Measurements from ENCODE around the gene CYREN. TPM values are rescaled to one million over a fixed set of nuclear protein-coding genes. Genes with fewer than 3 reads are reported as not detected.

The CYREN gene
- total RNA-seq, 2 experiments from 2014 or later = 14.0 to 15.8 TPM

GRCh38 chr7:135205850-135206249 lies 35.3 kb upstream of the CYREN start:
- H3K36me3 ChIP-seq (ENCODE audit: insufficient read depth, low read length) = peaks cover 32% of the 10 kb centered on the region
- Mint-ChIP-seq H3K9me3 (no peaks in the 10 kb centered on the region), H3K4me3 (no peak overlapping the region), H3K4me1 (ENCODE audit: low read depth) (peaks cover 65% of the 10 kb centered on the region), H3K27me3 (no peaks in the 10 kb centered on the region), H3K27ac (no peak overlapping the region), H3K36me3 (ENCODE audit: low read depth) (peaks cover 66% of the 10 kb centered on the region)
- peaks cover 29% of the 10 kb centered on the region for H3K4me1 ChIP-seq (ENCODE audit: insufficient read depth, low read length)
- TF ChIP-seq CTCF (IDR thresholded peaks at IDR 0.05) = no peak
- H3K27ac ChIP-seq (ENCODE audit: low read depth in 1 of 2, low read length in 2 of 2) = no peak overlapping the region
- intact Hi-C loops (cut with DNase I, micrococcal nuclease) = no loop called here
- DNase-seq = no peak
- H3K27me3 ChIP-seq (ENCODE audit: control insufficient read depth in 1 of 2, insufficient read depth in 2 of 2, low read length in 2 of 2) = no peaks in the 10 kb centered on the region
- no peaks in the 10 kb centered on the region for H3K9me3 ChIP-seq (ENCODE audit: control insufficient read depth in 1 of 2, insufficient read depth in 1 of 2, low read length in 2 of 2)
- no peak overlapping the region for H3K4me3 ChIP-seq (ENCODE audit: low read length)
- ATAC-seq (ENCODE audit: poor library complexity) = no peak
- ChIA-PET POLR2A (interaction anchor here (1.3 kb wide), 1 partner anchor 36 kb away, joined by 3 read pairs; the partner anchor contains the start of gene CYREN), CTCF (interaction anchor here (0.7 kb wide), 1 partner anchor 554 kb away, joined by 3 read pairs; no protein-coding TSS in a partner anchor)

GRCh38 chr7:135204876-135205275 lies 34.4 kb upstream of the CYREN start:
- no peak for DNase-seq
- H3K27me3 ChIP-seq (ENCODE audit: control insufficient read depth in 1 of 2, insufficient read depth in 2 of 2, low read length in 2 of 2) = no peaks in the 10 kb centered on the region
- H3K27ac ChIP-seq (ENCODE audit: low read depth in 1 of 2, low read length in 2 of 2) = no peak overlapping the region
- Mint-ChIP-seq H3K36me3 (ENCODE audit: low read depth) (peaks cover 75% of the 10 kb centered on the region), H3K9me3 (no peaks in the 10 kb centered on the region), H3K4me1 (ENCODE audit: low read depth) (peaks cover 58% of the 10 kb centered on the region), H3K27me3 (no peaks in the 10 kb centered on the region), H3K4me3 (no peak overlapping the region), H3K27ac (no peak overlapping the region)
- ATAC-seq (ENCODE audit: poor library complexity) = no peak
- CTCF ChIA-PET = interaction anchor here (0.8 kb wide), 1 partner anchor 219 kb away, joined by 3 read pairs; the partner anchor contains the start of gene AGBL3
- peaks cover 19% of the 10 kb centered on the region for H3K4me1 ChIP-seq (ENCODE audit: insufficient read depth, low read length)
- intact Hi-C loops (cut with DNase I, micrococcal nuclease) = no loop called here
- H3K9me3 ChIP-seq (ENCODE audit: control insufficient read depth in 1 of 2, insufficient read depth in 1 of 2, low read length in 2 of 2) = no peaks in the 10 kb centered on the region
- TF ChIP-seq CTCF (IDR thresholded peaks at IDR 0.05) = no peak
- H3K4me3 ChIP-seq (ENCODE audit: low read length) = no peak overlapping the region
- POLR2A ChIA-PET = no interaction called here
- H3K36me3 ChIP-seq (ENCODE audit: insufficient read depth, low read length) = peaks cover 41% of the 10 kb centered on the region

- no peak overlapping the region for H3K27ac ChIP-seq (ENCODE audit: low read depth in 1 of 2, low read length in 2 of 2)
- no peak overlapping the region for H3K27ac Mint-ChIP-seq
- peaks cover 47% of the 10 kb centered on the region for H3K36me3 ChIP-seq (ENCODE audit: insufficient read depth, low read length)
- no peaks in the 10 kb centered on the region for H3K27me3 ChIP-seq (ENCODE audit: control insufficient read depth in 1 of 2, insufficient read depth in 2 of 2, low read length in 2 of 2)
- CTCF ChIA-PET = no interaction called here
- POLR2A ChIA-PET = no interaction called here
- no peaks in the 10 kb centered on the region for H3K9me3 Mint-ChIP-seq
- peaks cover 14% of the 10 kb centered on the region for H3K4me1 ChIP-seq (ENCODE audit: insufficient read depth, low read length)
- H3K9me3 ChIP-seq (ENCODE audit: control insufficient read depth in 1 of 2, insufficient read depth in 1 of 2, low read length in 2 of 2) = no peaks in the 10 kb centered on the region
- ATAC-seq (ENCODE audit: poor library complexity) = no peak
- intact Hi-C loops (cut with DNase I, micrococcal nuclease) = no loop called here
- no peak for TF ChIP-seq CTCF (IDR thresholded peaks at IDR 0.05)
- no peak overlapping the region for H3K4me3 Mint-ChIP-seq
- no peaks in the 10 kb centered on the region for H3K27me3 Mint-ChIP-seq
- H3K4me3 ChIP-seq (ENCODE audit: low read length) = no peak overlapping the region
- DNase-seq = no peak
- peaks cover 58% of the 10 kb centered on the region for H3K4me1 Mint-ChIP-seq (ENCODE audit: low read depth)
- peaks cover 80% of the 10 kb centered on the region for H3K36me3 Mint-ChIP-seq (ENCODE audit: low read depth)
Measured at GRCh38 chr7:135204341-135204749, 33.8 kb upstream of the CYREN start.

Data from CD4-positive, alpha-beta T cell (primary cell).